Endothelial cell (in vitro differentiated cells): ENCODE measurements around the gene EFS. TPM values are rescaled to one million over a fixed set of nuclear protein-coding genes. Genes with fewer than 3 reads are reported as not detected.

ENCODE experiments used
- DNase-seq: peaks from one replicate; pipeline ENCODE4 v3.0.0; 2021; ENCODE audit warnings: low spot score
- H3K27ac Mint-ChIP-seq: one replicate; pipeline ENCODE4 v1.8.0; 2021; ENCODE audit warnings: mixed read lengths, inconsistent platforms; ENCODE audit not compliant: unreplicated experiment
- H3K27me3 Mint-ChIP-seq: one replicate; pipeline ENCODE4 v1.8.0; 2021; ENCODE audit warnings: mild to moderate bottlenecking, moderate library complexity, mixed read lengths, inconsistent platforms; ENCODE audit not compliant: unreplicated experiment
- H3K36me3 Mint-ChIP-seq: one replicate; pipeline ENCODE4 v1.8.0; 2021; ENCODE audit warnings: mild to moderate bottlenecking, low read depth, mixed read lengths, inconsistent platforms; ENCODE audit not compliant: unreplicated experiment
- H3K4me1 Mint-ChIP-seq: one replicate; pipeline ENCODE4 v1.8.0; 2021; ENCODE audit warnings: mild to moderate bottlenecking, mixed read lengths, inconsistent platforms; ENCODE audit not compliant: unreplicated experiment
- H3K4me3 Mint-ChIP-seq: one replicate; pipeline ENCODE4 v1.8.0; 2021; ENCODE audit warnings: mild to moderate bottlenecking, mixed read lengths, inconsistent platforms; ENCODE audit not compliant: unreplicated experiment
- H3K9me3 Mint-ChIP-seq: one replicate; pipeline ENCODE4 v1.8.0; 2021; ENCODE audit warnings: mixed read lengths, inconsistent platforms; ENCODE audit not compliant: unreplicated experiment
- CTCF ChIP-seq: fragments of 200-600 bp; sonication (generic); IDR thresholded peaks from one replicate; pipeline ENCODE4 v1.5.0; 2021; ENCODE audit warnings: antibody characterized with exemption; ENCODE audit not compliant: unreplicated experiment
- total RNA-seq: library from RNA; stranded (reverse); fragmentation: NEBNext Ultra II Directional; extraction: Animal tissue kit (Norgen Biotek cat#: 25700); gene quantifications from one replicate; pipeline ENCODE4 v1.2.1, GENCODE V29; 2021; ENCODE audit not compliant: unreplicated experiment

EFS gene
- total RNA-seq, 1 donor from 2014 or later, result 17.8 TPM

GRCh38 chr14:23324455-23324846 is 40.5 kb downstream of the EFS start:
- DNase-seq, result no peak
- Mint-ChIP-seq H3K9me3 (no peaks in the 10 kb centered on the region), H3K36me3 (peaks cover 33% of the 10 kb centered on the region), H3K27me3 (peaks cover 18% of the 10 kb centered on the region), H3K27ac (no peak overlapping the region), H3K4me3 (no peak overlapping the region), H3K4me1 (peaks cover 40% of the 10 kb centered on the region)
- TF ChIP-seq CTCF, result no peak

GRCh38 chr14:23323838-23324454 is 41.0 kb downstream of the EFS start:
- Mint-ChIP-seq H3K36me3 (peaks cover 33% of the 10 kb centered on the region), H3K9me3 (no peaks in the 10 kb centered on the region), H3K4me1 (peaks cover 40% of the 10 kb centered on the region), H3K27ac (no peak overlapping the region), H3K4me3 (no peak overlapping the region), H3K27me3 (peaks cover 18% of the 10 kb centered on the region)
- DNase-seq, result no peak
- no peak for TF ChIP-seq CTCF

GRCh38 chr14:23322568-23323517 is 42.1 kb downstream of the EFS start:
- Mint-ChIP-seq H3K36me3 (peaks cover 33% of the 10 kb centered on the region), H3K4me3 (peak overlapping the region; percentile 94), H3K4me1 (peaks cover 40% of the 10 kb centered on the region), H3K27me3 (peaks cover 18% of the 10 kb centered on the region), H3K9me3 (no peaks in the 10 kb centered on the region), H3K27ac (peak overlapping the region; percentile 92)
- no peak for TF ChIP-seq CTCF
- DNase-seq, result no peak

- no peaks in the 10 kb centered on the region for H3K9me3 Mint-ChIP-seq
- no peak for TF ChIP-seq CTCF
- H3K36me3 Mint-ChIP-seq, result peaks cover 33% of the 10 kb centered on the region
- H3K27ac Mint-ChIP-seq, result peak overlapping the region; percentile 92
- H3K27me3 Mint-ChIP-seq, result peaks cover 18% of the 10 kb centered on the region
- H3K4me3 Mint-ChIP-seq, result peak overlapping the region; percentile 94
- peak; percentile 48 for DNase-seq
- peaks cover 40% of the 10 kb centered on the region for H3K4me1 Mint-ChIP-seq
Measured at GRCh38 chr14:23321572-23322547, 43.1 kb downstream of the EFS start.
